HFFc6 (cell line): Measurements from ENCODE around the gene PCGF1. TPM values are rescaled to one million over a fixed set of nuclear protein-coding genes. Genes with fewer than 3 reads are reported as not detected.

ENCODE experiments used
- DNase-seq: peaks from one replicate; pipeline ENCODE4 v3.0.0-alpha.2; 2018
- H3K27ac Mint-ChIP-seq: 2 replicates; pipeline ENCODE4 v1.8.0; 2020; ENCODE audit warnings: mild to moderate bottlenecking, mixed read lengths
- H3K27me3 Mint-ChIP-seq: 2 replicates; pipeline ENCODE4 v1.8.0; 2021; ENCODE audit warnings: mild to moderate bottlenecking, moderate library complexity, mixed read lengths; ENCODE audit not compliant: insufficient read depth
- H3K36me3 Mint-ChIP-seq: 2 replicates; pipeline ENCODE4 v1.8.0; 2021; ENCODE audit warnings: low read depth, mixed read lengths
- H3K4me1 Mint-ChIP-seq: 2 replicates; pipeline ENCODE4 v1.8.0; 2020; ENCODE audit warnings: low read depth, mixed read lengths
- H3K4me3 Mint-ChIP-seq: 2 replicates; pipeline ENCODE4 v1.8.0; 2020; ENCODE audit warnings: mild to moderate bottlenecking, moderate library complexity, mixed read lengths
- H3K9me3 Mint-ChIP-seq: 2 replicates; pipeline ENCODE4 v1.8.0; 2020; ENCODE audit warnings: mild to moderate bottlenecking, mixed read lengths
- total RNA-seq, 6 experiments: library from RNA; stranded (reverse); fragmentation: NEBNext Ultra II Directional; extraction: Animal tissue kit (Norgen Biotek cat#: 25700); gene quantifications; 2 replicates in 1 of 6; 3 replicates in 5 of 6; pipeline ENCODE4 v1.2.3, GENCODE V29; 2021
- TF ChIP-seq, protein P1 (sequence below): fragments of 200-600 bp; sonication (generic); IDR thresholded peaks from 2 replicates; pipeline ENCODE4 v1.5.0; 2021; ENCODE audit warnings: antibody characterized with exemption, mild to moderate bottlenecking

The PCGF1 gene
- total RNA-seq, 6 experiments from 2014 or later: 26.0 to 33.8 (median 29.3) TPM

DNA sequence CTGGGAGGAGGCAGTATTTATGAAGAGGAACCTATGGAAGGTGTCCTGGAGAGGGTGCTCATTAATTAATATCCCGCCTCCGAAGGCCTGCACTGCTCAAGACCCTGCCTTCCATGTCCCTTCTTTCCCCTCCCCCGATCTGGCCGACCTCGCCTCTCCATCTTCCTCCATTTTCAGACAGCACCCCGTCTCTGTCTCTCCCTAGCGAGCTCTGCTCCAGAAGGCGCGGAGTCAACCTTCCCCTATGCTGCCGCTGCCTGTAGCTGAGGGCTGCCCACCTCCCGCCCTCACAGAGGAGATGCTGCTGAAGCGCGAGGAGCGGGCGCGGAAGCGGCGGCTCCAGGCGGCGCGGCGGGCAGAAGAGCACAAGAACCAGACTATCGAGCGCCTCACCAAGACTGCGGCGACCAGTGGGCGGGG lies 50.4 kb downstream of the PCGF1 start:
- H3K27ac Mint-ChIP-seq: peak overlapping the region; percentile 88
- peaks cover 44% of the 10 kb centered on the region for H3K4me1 Mint-ChIP-seq
- no peaks in the 10 kb centered on the region; the same call in none of the 2 replicates for H3K27me3 Mint-ChIP-seq
- 0 out of 2 replicates have a peak, but pooled peaks cover 8% of the 10 kb centered on the region for H3K36me3 Mint-ChIP-seq
- H3K9me3 Mint-ChIP-seq: no peaks in the 10 kb centered on the region
- peak overlapping the region; percentile 94 for H3K4me3 Mint-ChIP-seq
- TF ChIP-seq, protein P1, sequence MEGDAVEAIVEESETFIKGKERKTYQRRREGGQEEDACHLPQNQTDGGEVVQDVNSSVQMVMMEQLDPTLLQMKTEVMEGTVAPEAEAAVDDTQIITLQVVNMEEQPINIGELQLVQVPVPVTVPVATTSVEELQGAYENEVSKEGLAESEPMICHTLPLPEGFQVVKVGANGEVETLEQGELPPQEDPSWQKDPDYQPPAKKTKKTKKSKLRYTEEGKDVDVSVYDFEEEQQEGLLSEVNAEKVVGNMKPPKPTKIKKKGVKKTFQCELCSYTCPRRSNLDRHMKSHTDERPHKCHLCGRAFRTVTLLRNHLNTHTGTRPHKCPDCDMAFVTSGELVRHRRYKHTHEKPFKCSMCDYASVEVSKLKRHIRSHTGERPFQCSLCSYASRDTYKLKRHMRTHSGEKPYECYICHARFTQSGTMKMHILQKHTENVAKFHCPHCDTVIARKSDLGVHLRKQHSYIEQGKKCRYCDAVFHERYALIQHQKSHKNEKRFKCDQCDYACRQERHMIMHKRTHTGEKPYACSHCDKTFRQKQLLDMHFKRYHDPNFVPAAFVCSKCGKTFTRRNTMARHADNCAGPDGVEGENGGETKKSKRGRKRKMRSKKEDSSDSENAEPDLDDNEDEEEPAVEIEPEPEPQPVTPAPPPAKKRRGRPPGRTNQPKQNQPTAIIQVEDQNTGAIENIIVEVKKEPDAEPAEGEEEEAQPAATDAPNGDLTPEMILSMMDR: no peak; the same call in 1 of the 2 replicates
- DNase-seq: no peak

Other genes starting within 250 kb of the PCGF1 start
- under 1 TPM in 3 of 6 experiments, not detected in 3; 0.19 to 0.40 (median 0.31) TPM for gene SLC4A5, start 164.3 kb downstream of the PCGF1 start, total RNA-seq
- 100 to 1,000 TPM; 222 to 286 (median 236) TPM for gene DCTN1, start 127.4 kb downstream of the PCGF1 start, total RNA-seq
- gene C2orf81, start 86.1 kb downstream of the PCGF1 start, total RNA-seq: 1 to 10 TPM in 5 of 6 experiments, under 1 TPM in 1; 0.53 to 2.3 (median 1.4) TPM
- 10 to 100 TPM; 30.7 to 37.7 (median 33.4) TPM for gene WDR54, start 86.0 kb downstream of the PCGF1 start, total RNA-seq
- gene RTKN, start 65.8 kb downstream of the PCGF1 start, total RNA-seq: 10 to 100 TPM; 12.7 to 14.8 (median 13.6) TPM
- 10 to 100 TPM; 18.4 to 26.9 (median 21.4) TPM for gene INO80B, start 52.6 kb downstream of the PCGF1 start, total RNA-seq
- gene WBP1, start 49.3 kb downstream of the PCGF1 start, total RNA-seq: 10 to 100 TPM; 51.0 to 73.1 (median 56.7) TPM
- 10 to 100 TPM; 51.4 to 68.9 (median 62.5) TPM for gene MOGS, start 42.3 kb downstream of the PCGF1 start, total RNA-seq
- gene MRPL53, start 35.0 kb downstream of the PCGF1 start, total RNA-seq: 100 to 1,000 TPM in 2 of 6 experiments, 10 to 100 TPM in 4; 74.5 to 120 (median 97.7) TPM
- gene CCDC142, start 24.7 kb downstream of the PCGF1 start, total RNA-seq: 10 to 100 TPM in 4 of 6 experiments, 1 to 10 TPM in 2; 8.5 to 11.1 (median 10.2) TPM
- gene TTC31, start 24.6 kb downstream of the PCGF1 start, total RNA-seq: 10 to 100 TPM; 14.3 to 17.4 (median 16.7) TPM
- gene LBX2, start 8.1 kb downstream of the PCGF1 start, total RNA-seq: 1 to 10 TPM in 3 of 6 experiments, under 1 TPM in 3; 0.21 to 1.8 (median 1.2) TPM
- gene TLX2, start 6.8 kb upstream of the PCGF1 start, total RNA-seq: under 1 TPM; 0.17 to 0.31 (median 0.21) TPM
- under 1 TPM in 2 of 6 experiments, not detected in 4; 0.14 to 0.40 TPM for gene DQX1, start 18.5 kb upstream of the PCGF1 start, total RNA-seq
- 100 to 1,000 TPM in 2 of 6 experiments, 10 to 100 TPM in 4; 81.0 to 119 (median 94.6) TPM for gene AUP1, start 22.0 kb upstream of the PCGF1 start, total RNA-seq
- gene HTRA2, start 22.2 kb upstream of the PCGF1 start, total RNA-seq: 10 to 100 TPM; 29.7 to 43.3 (median 33.6) TPM
- 10 to 100 TPM; 59.4 to 76.5 (median 64.1) TPM for gene LOXL3, start 46.2 kb upstream of the PCGF1 start, total RNA-seq
- 10 to 100 TPM; 17.3 to 38.4 (median 31.5) TPM for gene DOK1, start 47.0 kb upstream of the PCGF1 start, total RNA-seq
- gene M1AP, start 140.6 kb upstream of the PCGF1 start, total RNA-seq: under 1 TPM in 5 of 6 experiments, not detected in 1; 0.14 to 0.38 (median 0.17) TPM
- 10 to 100 TPM; 12.5 to 16.5 (median 14.4) TPM for gene SEMA4F, start 146.6 kb upstream of the PCGF1 start, total RNA-seq